NCI-H748 treated with DMSO at 0.1 percent for 48 hours (cell line): ENCODE results near the gene PFKM.
"Not testable (repeated sequence)": the region's sequence is repeated elsewhere in the genome, so short reads cannot be mapped to it uniquely, and the experiment has no call there.

Source experiments
- DNase-seq: peaks from one replicate; lab custom pipeline; 2025; lab: John Stamatoyannopoulos, UW

PFKM gene

GRCh38 chr12:48111312-48111693 is 7.9 kb upstream of the PFKM start:
- not testable (repeated sequence) for DNase-seq

GRCh38 chr12:48115957-48116356 is 3.2 kb upstream of the PFKM start:
- DNase-seq: no peak

GRCh38 chr12:48118284-48118871 is 786 bp upstream of the PFKM start:
- DNase-seq: peak; percentile 22

- DNase-seq: no peak
Observed at GRCh38 chr12:48119834-48120195, 651 bp downstream of the PFKM start.

- no peak for DNase-seq
Observed at GRCh38 chr12:48121522-48121921, 2.4 kb downstream of the PFKM start.

GRCh38 chr12:48122065-48122834 is 3.1 kb downstream of the PFKM start:
- no peak for DNase-seq

- no peak for DNase-seq
Observed at GRCh38 chr12:48123169-48123568, 4.0 kb downstream of the PFKM start.

- not testable (repeated sequence) for DNase-seq
Observed at GRCh38 chr12:48125542-48125941, 6.4 kb downstream of the PFKM start.

GRCh38 chr12:48125985-48126384 is 6.8 kb downstream of the PFKM start:
- no peak for DNase-seq

GRCh38 chr12:48126953-48127630 is 7.9 kb downstream of the PFKM start:
- no peak for DNase-seq

GRCh38 chr12:48128800-48129199 is 9.6 kb downstream of the PFKM start:
- DNase-seq: no peak

GRCh38 chr12:48129376-48129775 is 10.2 kb downstream of the PFKM start:
- DNase-seq: no peak

GRCh38 chr12:48131517-48131916 is 12.4 kb downstream of the PFKM start:
- DNase-seq: no peak

GRCh38 chr12:48132826-48133225 is 13.7 kb downstream of the PFKM start:
- no peak for DNase-seq

GRCh38 chr12:48135027-48135426 is 15.9 kb downstream of the PFKM start:
- DNase-seq: no peak

- no peak for DNase-seq
Observed at GRCh38 chr12:48142818-48143674, 23.9 kb downstream of the PFKM start.

- DNase-seq: no peak
Observed at GRCh38 chr12:48143898-48144297, 24.7 kb downstream of the PFKM start.

GRCh38 chr12:48145981-48146380 is 26.8 kb downstream of the PFKM start:
- no peak for DNase-seq

GRCh38 chr12:48151103-48151771 is 32.1 kb downstream of the PFKM start:
- no peak for DNase-seq

GRCh38 chr12:48155786-48156185 is 36.6 kb downstream of the PFKM start:
- not testable (repeated sequence) for DNase-seq

- no peak for DNase-seq
Observed at GRCh38 chr12:48156652-48157017, 37.5 kb downstream of the PFKM start.
